Measurements from ENCODE around the gene IER2.

GRCh38 chr19:13150187-13150930 is at the start of gene IER2, which contains the start of gene STX10:
- TF ChIP-seq POLR2A (IDR thresholded peaks at IDR 0.05) (peak; percentile 81 to 97), CTCF (IDR thresholded peaks at IDR 0.05) (peak; percentile 36 to 67 (median 54))

Data from adrenal gland (tissue), 5 donors.